ENCODE results near the gene FSTL4. TPM values are rescaled to one million over a fixed set of nuclear protein-coding genes. Genes with fewer than 3 reads are reported as not detected.

The FSTL4 gene
- polyA plus RNA-seq, 1 donor from 2014 or later = 0.57 TPM

DNA sequence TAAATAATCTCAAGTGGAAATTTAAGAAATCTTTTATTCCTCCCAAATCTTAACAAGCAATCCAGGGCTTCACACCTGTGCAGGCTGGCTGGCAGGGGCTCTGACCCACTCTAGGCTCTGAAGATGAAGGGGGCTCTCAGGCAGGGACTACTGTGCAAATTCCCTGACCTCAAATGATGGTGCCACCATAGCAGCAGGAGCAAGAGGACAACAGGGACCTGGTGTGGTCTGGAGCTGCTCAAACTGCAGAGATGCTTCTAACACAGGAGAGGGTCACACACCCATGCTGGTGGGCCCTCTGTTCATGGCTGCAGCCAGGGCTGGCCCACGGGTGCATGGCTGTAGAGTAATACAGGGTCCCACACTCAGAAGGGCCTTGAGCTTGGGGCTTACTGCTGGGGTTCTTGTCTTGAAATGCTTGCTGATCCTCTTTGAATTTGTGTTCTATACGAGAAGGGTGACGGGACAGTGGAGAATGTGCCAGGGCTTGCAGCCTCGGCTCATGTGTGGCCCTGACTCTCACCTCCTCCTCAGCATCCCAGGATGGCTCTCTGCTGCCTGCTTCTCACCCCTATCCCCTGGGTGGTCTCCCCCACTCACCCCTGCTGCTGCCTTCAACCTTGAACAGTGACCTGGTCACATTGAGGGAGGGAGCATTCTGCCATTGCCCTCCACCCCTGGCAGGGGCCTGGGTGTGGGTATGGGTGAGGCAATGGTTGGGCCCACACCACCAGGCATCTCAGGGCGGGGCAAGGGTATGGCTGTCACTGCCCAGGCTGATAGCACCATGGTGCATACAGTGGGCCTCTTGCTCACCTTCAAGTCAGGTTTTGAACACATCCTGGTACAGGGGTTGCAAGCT, 191.7 kb downstream of the FSTL4 start:
- Histone ChIP-seq H2AFZ (ENCODE audit: low read depth, low read length) (no peak overlapping the region), H4K20me1 (ENCODE audit: insufficient read depth) (no peaks in the 10 kb centered on the region), H3K9me2 (ENCODE audit: insufficient read depth, low read length) (no peaks in the 10 kb centered on the region), H3K9me3 (ENCODE audit: low read length) (no peaks in the 10 kb centered on the region), H3F3A (ENCODE audit: insufficient read depth, low read length, poor library complexity, severe bottlenecking) (no peaks in the 10 kb centered on the region), H3K4me2 (ENCODE audit: low read length) (no peak overlapping the region), H3K36me3 (ENCODE audit: insufficient read depth, low read length) (no peaks in the 10 kb centered on the region), H3K27ac (ENCODE audit: low read length) (no peak overlapping the region), H3K79me2 (replicated peaks; ENCODE audit: insufficient read depth, low read length) (no peaks in the 10 kb centered on the region), H3K4me3 (ENCODE audit: low read length) (no peak overlapping the region), H3K9ac (ENCODE audit: low read length) (no peak overlapping the region), H3K27me3 (ENCODE audit: insufficient read depth, low read depth, low read length) (no peaks in the 10 kb centered on the region)
- TF ChIP-seq, protein P1, sequence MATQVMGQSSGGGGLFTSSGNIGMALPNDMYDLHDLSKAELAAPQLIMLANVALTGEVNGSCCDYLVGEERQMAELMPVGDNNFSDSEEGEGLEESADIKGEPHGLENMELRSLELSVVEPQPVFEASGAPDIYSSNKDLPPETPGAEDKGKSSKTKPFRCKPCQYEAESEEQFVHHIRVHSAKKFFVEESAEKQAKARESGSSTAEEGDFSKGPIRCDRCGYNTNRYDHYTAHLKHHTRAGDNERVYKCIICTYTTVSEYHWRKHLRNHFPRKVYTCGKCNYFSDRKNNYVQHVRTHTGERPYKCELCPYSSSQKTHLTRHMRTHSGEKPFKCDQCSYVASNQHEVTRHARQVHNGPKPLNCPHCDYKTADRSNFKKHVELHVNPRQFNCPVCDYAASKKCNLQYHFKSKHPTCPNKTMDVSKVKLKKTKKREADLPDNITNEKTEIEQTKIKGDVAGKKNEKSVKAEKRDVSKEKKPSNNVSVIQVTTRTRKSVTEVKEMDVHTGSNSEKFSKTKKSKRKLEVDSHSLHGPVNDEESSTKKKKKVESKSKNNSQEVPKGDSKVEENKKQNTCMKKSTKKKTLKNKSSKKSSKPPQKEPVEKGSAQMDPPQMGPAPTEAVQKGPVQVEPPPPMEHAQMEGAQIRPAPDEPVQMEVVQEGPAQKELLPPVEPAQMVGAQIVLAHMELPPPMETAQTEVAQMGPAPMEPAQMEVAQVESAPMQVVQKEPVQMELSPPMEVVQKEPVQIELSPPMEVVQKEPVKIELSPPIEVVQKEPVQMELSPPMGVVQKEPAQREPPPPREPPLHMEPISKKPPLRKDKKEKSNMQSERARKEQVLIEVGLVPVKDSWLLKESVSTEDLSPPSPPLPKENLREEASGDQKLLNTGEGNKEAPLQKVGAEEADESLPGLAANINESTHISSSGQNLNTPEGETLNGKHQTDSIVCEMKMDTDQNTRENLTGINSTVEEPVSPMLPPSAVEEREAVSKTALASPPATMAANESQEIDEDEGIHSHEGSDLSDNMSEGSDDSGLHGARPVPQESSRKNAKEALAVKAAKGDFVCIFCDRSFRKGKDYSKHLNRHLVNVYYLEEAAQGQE (IDR thresholded peaks at IDR 0.05; ENCODE audit: borderline replicate concordance) = no peak
- TF ChIP-seq SMC3 (conservative IDR thresholded peaks at IDR 0.05; ENCODE audit: poor library complexity) (no peak), TAF1 (IDR thresholded peaks at IDR 0.05; ENCODE audit: low read depth) (no peak), RAD21 (conservative IDR thresholded peaks at IDR 0.05) (no peak), MXI1 (conservative IDR thresholded peaks at IDR 0.05; ENCODE audit: poor library complexity, severe bottlenecking) (no peak), EP300 (conservative IDR thresholded peaks at IDR 0.05; ENCODE audit: poor library complexity, severe bottlenecking) (no peak)
- TF ChIP-seq, protein P2, sequence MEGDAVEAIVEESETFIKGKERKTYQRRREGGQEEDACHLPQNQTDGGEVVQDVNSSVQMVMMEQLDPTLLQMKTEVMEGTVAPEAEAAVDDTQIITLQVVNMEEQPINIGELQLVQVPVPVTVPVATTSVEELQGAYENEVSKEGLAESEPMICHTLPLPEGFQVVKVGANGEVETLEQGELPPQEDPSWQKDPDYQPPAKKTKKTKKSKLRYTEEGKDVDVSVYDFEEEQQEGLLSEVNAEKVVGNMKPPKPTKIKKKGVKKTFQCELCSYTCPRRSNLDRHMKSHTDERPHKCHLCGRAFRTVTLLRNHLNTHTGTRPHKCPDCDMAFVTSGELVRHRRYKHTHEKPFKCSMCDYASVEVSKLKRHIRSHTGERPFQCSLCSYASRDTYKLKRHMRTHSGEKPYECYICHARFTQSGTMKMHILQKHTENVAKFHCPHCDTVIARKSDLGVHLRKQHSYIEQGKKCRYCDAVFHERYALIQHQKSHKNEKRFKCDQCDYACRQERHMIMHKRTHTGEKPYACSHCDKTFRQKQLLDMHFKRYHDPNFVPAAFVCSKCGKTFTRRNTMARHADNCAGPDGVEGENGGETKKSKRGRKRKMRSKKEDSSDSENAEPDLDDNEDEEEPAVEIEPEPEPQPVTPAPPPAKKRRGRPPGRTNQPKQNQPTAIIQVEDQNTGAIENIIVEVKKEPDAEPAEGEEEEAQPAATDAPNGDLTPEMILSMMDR (IDR thresholded peaks at IDR 0.05; ENCODE audit: poor library complexity, severe bottlenecking) = no peak

DNA sequence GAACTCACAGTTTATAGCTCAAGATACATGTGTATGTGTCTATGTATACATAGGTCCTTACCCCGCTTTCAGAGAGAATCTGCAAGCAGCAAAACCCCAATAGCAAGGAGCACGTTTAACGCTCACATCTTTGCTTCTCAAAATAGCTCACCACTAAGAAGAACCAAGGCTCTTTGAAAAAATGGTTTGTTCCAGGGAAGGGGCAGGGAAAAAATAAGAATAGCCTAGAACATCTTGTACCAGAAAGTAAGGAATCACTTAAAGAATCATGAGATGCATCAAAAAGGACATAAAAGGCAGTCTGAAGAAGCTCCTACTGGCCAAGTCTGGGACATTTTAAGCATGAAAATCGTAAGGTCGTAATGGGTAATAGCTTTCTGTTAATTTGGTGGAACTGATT, 196.4 kb downstream of the FSTL4 start:
- Histone ChIP-seq H3K9me2 (ENCODE audit: insufficient read depth, low read length) (no peaks in the 10 kb centered on the region), H3K4me3 (ENCODE audit: low read length) (no peak overlapping the region), H4K20me1 (ENCODE audit: insufficient read depth) (no peaks in the 10 kb centered on the region), H3K79me2 (replicated peaks; ENCODE audit: insufficient read depth, low read length) (no peaks in the 10 kb centered on the region), H3K9ac (ENCODE audit: low read length) (no peak overlapping the region), H3K36me3 (ENCODE audit: insufficient read depth, low read length) (no peaks in the 10 kb centered on the region), H3K4me2 (ENCODE audit: low read length) (no peak overlapping the region), H3K27me3 (ENCODE audit: insufficient read depth, low read depth, low read length) (no peaks in the 10 kb centered on the region), H2AFZ (ENCODE audit: low read depth, low read length) (no peak overlapping the region), H3K9me3 (ENCODE audit: low read length) (no peaks in the 10 kb centered on the region), H3K27ac (ENCODE audit: low read length) (no peak overlapping the region), H3F3A (ENCODE audit: insufficient read depth, low read length, poor library complexity, severe bottlenecking) (no peaks in the 10 kb centered on the region)
- TF ChIP-seq MXI1 (conservative IDR thresholded peaks at IDR 0.05; ENCODE audit: poor library complexity, severe bottlenecking) (no peak), EZH2 (IDR thresholded peaks at IDR 0.05; ENCODE audit: borderline replicate concordance, insufficient read depth, low read length, poor library complexity, severe bottlenecking) (no peak), TAF1 (IDR thresholded peaks at IDR 0.05; ENCODE audit: low read depth) (no peak), POLR2AphosphoS5 (IDR thresholded peaks at IDR 0.05) (no peak), EP300 (conservative IDR thresholded peaks at IDR 0.05; ENCODE audit: poor library complexity, severe bottlenecking) (no peak), SMC3 (conservative IDR thresholded peaks at IDR 0.05; ENCODE audit: poor library complexity) (no peak), RAD21 (conservative IDR thresholded peaks at IDR 0.05) (no peak)
- TF ChIP-seq, protein P2 (IDR thresholded peaks at IDR 0.05; ENCODE audit: poor library complexity, severe bottlenecking) = no peak
- TF ChIP-seq, protein P1 (IDR thresholded peaks at IDR 0.05; ENCODE audit: borderline replicate concordance) = no peak

All from neural cell (in vitro differentiated cells).